SK-N-SH treated with all-trans-retinoic acid at 6 μM for 48 hours (cell line): ENCODE measurements around the gene HOXA2.

Experiments
- ATAC-seq: fragments of 200-7000 bp; cut with Tn5 transposase; 3 replicates; pipeline ENCODE4 v1.9.1; 2020; ENCODE audit warnings: mild to moderate bottlenecking, moderate library complexity
- BACH2 ChIP-seq: fragments of 250-450 bp; sonication (Bioruptor Pico); IDR thresholded peaks from 2 replicates; pipeline ENCODE4 v1.9.0; 2021; ENCODE audit warnings: mild to moderate bottlenecking, borderline replicate concordance
- CSDC2 ChIP-seq: fragments of 250-450 bp; sonication (Bioruptor Pico); IDR thresholded peaks from 2 replicates; pipeline ENCODE4 v1.5.0; 2020; ENCODE audit warnings: mild to moderate bottlenecking, moderate library complexity
- ESRRG ChIP-seq: fragments of 250-450 bp; sonication (Bioruptor Pico); IDR thresholded peaks from 2 replicates; pipeline ENCODE4 v1.6.1; 2021; ENCODE audit warnings: mild to moderate bottlenecking
- GLIS3 ChIP-seq: fragments of 250-450 bp; sonication (Bioruptor Pico); IDR thresholded peaks from 2 replicates; pipeline ENCODE4 v1.5.0; 2020; ENCODE audit warnings: mild to moderate bottlenecking, moderate library complexity
- ISL1 ChIP-seq: fragments of 250-450 bp; sonication (Bioruptor Pico); IDR thresholded peaks from 2 replicates; pipeline ENCODE4 v2.1.2; 2022; ENCODE audit warnings: mild to moderate bottlenecking, moderate library complexity
- OSR1 ChIP-seq: fragments of 250-450 bp; sonication (Bioruptor Pico); IDR thresholded peaks from 2 replicates; pipeline ENCODE4 v1.8.0; 2022; ENCODE audit warnings: moderate library complexity, mild to moderate bottlenecking, inconsistent platforms
- PPARA ChIP-seq: fragments of 250-450 bp; sonication (Bioruptor Pico); IDR thresholded peaks from 2 replicates; pipeline ENCODE4 v1.5.0; 2020; ENCODE audit warnings: mild to moderate bottlenecking, borderline replicate concordance
- RARB ChIP-seq: fragments of 250-450 bp; sonication (Bioruptor Pico); IDR thresholded peaks from 2 replicates; pipeline ENCODE4 v1.8.0; 2021; ENCODE audit warnings: mild to moderate bottlenecking, moderate library complexity
- SNAI2 ChIP-seq: fragments of 250-450 bp; sonication (Bioruptor Pico); IDR thresholded peaks from 2 replicates; pipeline ENCODE4 v1.5.0; 2020; ENCODE audit warnings: mild to moderate bottlenecking, moderate library complexity
- TCF4 ChIP-seq: fragments of 250-450 bp; sonication (Bioruptor Pico); IDR thresholded peaks from 2 replicates; pipeline ENCODE4 v1.8.0; 2021; ENCODE audit warnings: mild to moderate bottlenecking, moderate library complexity, borderline replicate concordance
- TOX ChIP-seq: fragments of 250-450 bp; sonication (Bioruptor Pico); IDR thresholded peaks from 2 replicates; pipeline ENCODE4 v1.8.0; 2021; ENCODE audit warnings: mild to moderate bottlenecking, moderate library complexity, borderline replicate concordance
- ZC3H10 ChIP-seq: fragments of 250-450 bp; sonication (Bioruptor Pico); IDR thresholded peaks from 2 replicates; pipeline ENCODE4 v1.5.1; 2021; ENCODE audit warnings: mild to moderate bottlenecking, moderate library complexity
- ZFP3 ChIP-seq: fragments of 250-450 bp; sonication (Bioruptor Pico); IDR thresholded peaks from 2 replicates; pipeline ENCODE4 v1.5.0; 2020; ENCODE audit warnings: mild to moderate bottlenecking, moderate library complexity
- ZFP30 ChIP-seq: fragments of 450-650 bp; formaldehyde crosslinking; IDR thresholded peaks from 2 replicates; pipeline ENCODE4 v1.5.0; 2022; ENCODE audit warnings: mild to moderate bottlenecking, moderate library complexity
- ZNF565 ChIP-seq: fragments of 450-650 bp; formaldehyde crosslinking; conservative IDR thresholded peaks from 2 replicates; pipeline ENCODE4 v1.5.0; 2020; ENCODE audit warnings: low read depth, mild to moderate bottlenecking, moderate library complexity
- ZNF8 ChIP-seq: fragments of 450-650 bp; formaldehyde crosslinking; IDR thresholded peaks from 2 replicates; pipeline ENCODE4 v1.5.0; 2020; ENCODE audit warnings: mild to moderate bottlenecking, moderate library complexity
- TF ChIP-seq, protein P1 (sequence below): fragments of 250-450 bp; sonication (Bioruptor Pico); IDR thresholded peaks from 2 replicates; pipeline ENCODE4 v1.8.0; 2021; ENCODE audit warnings: low read depth, mild to moderate bottlenecking, moderate library complexity, borderline replicate concordance
- TF ChIP-seq, protein P2 (sequence below): fragments of 250-450 bp; sonication (Bioruptor Pico); IDR thresholded peaks from 2 replicates; pipeline ENCODE4 v1.5.1; 2020; ENCODE audit warnings: low read depth, mild to moderate bottlenecking, moderate library complexity
- TF ChIP-seq, protein P3 (sequence below): fragments of 250-450 bp; sonication (Bioruptor Pico); IDR thresholded peaks from 2 replicates; pipeline ENCODE4 v1.5.0; 2020; ENCODE audit warnings: mild to moderate bottlenecking, moderate library complexity
- TF ChIP-seq, protein P4 (sequence below): fragments of 250-450 bp; sonication (Bioruptor Pico); IDR thresholded peaks from 2 replicates; pipeline ENCODE4 v1.5.1; 2021; ENCODE audit warnings: mild to moderate bottlenecking, moderate library complexity
- TF ChIP-seq, protein P5 (sequence below): fragments of 250-450 bp; sonication (Bioruptor Pico); IDR thresholded peaks from 2 replicates; pipeline ENCODE4 v1.8.0; 2020; ENCODE audit warnings: mild to moderate bottlenecking, moderate library complexity, borderline replicate concordance

The HOXA2 gene

DNA sequence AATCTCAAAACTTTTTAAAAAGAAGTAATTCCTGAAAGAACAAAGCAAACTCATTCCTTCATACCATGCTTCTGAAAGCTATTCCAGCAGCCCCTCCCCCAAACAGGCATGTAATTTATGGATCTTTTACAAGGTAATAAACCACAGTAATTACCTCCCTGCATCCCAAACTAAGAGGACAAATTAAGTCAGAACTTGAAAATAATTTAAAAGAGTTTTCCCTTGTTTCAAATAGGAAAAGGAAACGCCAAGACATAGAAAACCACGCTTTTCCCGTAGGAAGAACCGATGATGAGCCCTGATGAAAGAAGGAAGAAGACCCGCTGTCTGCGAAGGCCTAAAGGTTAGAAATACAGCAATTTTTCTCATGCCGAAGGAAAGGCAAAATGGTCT, 19.2 kb upstream of the HOXA2 start:
- ATAC-seq, result no peak
- TF ChIP-seq ESRRG (CRISPR knock-in tag), result no peak
- TF ChIP-seq, protein P1, sequence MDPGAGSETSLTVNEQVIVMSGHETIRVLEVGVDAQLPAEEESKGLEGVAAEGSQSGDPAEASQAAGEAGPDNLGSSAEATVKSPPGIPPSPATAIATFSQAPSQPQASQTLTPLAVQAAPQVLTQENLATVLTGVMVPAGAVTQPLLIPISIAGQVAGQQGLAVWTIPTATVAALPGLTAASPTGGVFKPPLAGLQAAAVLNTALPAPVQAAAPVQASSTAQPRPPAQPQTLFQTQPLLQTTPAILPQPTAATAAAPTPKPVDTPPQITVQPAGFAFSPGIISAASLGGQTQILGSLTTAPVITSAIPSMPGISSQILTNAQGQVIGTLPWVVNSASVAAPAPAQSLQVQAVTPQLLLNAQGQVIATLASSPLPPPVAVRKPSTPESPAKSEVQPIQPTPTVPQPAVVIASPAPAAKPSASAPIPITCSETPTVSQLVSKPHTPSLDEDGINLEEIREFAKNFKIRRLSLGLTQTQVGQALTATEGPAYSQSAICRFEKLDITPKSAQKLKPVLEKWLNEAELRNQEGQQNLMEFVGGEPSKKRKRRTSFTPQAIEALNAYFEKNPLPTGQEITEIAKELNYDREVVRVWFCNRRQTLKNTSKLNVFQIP, result no peak

DNA sequence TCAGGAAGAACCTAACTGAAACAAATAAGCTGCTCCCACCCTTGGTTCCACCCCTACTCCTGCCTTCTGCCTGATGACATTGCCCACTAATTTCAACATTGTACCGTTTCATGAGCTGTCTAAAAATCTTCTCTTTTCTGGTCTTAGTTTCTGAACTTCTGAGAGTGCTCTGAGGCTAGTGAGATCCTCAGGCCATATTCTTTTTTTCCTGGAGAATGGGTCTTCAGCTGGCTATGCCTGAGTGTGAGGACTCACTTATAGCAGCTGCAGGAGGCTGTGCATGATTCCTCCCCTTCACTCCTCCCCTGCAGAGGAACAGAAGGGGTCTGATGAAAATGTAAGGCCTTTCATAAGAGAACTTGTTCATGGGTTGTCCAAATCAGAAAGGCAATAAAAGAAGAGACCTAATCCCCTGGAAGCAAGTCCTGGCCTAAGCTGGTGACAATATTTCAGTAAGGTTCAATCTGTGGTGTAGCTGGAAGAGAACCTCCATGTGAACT, 17.0 kb upstream of the HOXA2 start:
- TF ChIP-seq OSR1 (CRISPR knock-in tag) (no peak), ZNF565 (CRISPR knock-in tag) (no peak), PPARA (CRISPR knock-in tag) (no peak), TCF4 (no peak), BACH2 (CRISPR knock-in tag) (no peak), ESRRG (CRISPR knock-in tag) (no peak), TOX (CRISPR knock-in tag) (no peak), CSDC2 (CRISPR knock-in tag) (no peak), ZFP3 (CRISPR knock-in tag) (no peak), ZC3H10 (CRISPR knock-in tag) (no peak), ISL1 (CRISPR knock-in tag) (no peak), RARB (CRISPR knock-in tag) (no peak)
- TF ChIP-seq, protein P2, sequence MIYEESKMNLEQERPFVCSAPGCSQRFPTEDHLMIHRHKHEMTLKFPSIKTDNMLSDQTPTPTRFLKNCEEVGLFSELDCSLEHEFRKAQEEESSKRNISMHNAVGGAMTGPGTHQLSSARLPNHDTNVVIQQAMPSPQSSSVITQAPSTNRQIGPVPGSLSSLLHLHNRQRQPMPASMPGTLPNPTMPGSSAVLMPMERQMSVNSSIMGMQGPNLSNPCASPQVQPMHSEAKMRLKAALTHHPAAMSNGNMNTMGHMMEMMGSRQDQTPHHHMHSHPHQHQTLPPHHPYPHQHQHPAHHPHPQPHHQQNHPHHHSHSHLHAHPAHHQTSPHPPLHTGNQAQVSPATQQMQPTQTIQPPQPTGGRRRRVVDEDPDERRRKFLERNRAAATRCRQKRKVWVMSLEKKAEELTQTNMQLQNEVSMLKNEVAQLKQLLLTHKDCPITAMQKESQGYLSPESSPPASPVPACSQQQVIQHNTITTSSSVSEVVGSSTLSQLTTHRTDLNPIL (CRISPR knock-in tag), result no peak
- TF ChIP-seq, all 23 proteins: peak for 0
- ATAC-seq, result no peak

DNA sequence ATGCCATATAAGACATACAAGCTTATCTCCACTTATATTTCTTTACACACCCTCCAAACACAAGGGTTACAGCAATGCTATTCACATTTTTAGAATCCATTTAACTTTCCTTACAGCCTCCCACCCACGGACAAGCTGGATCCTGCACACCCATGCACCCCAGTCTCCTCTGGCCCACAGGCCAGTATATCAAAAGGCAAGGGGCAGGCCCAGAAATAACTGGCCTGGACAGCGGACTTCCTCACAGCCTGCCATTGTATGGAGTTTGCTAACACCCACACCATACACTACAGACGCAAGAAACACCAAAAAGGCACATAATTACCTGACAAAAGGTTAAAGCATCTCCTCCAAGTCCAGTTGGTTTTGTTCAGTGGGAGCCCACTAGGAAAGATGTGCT, 16.1 kb upstream of the HOXA2 start:
- no peak for ATAC-seq
- no peak for TF ChIP-seq ZNF8 (CRISPR knock-in tag)
- TF ChIP-seq, protein P1, result no peak
- no peak for TF ChIP-seq RARB (CRISPR knock-in tag)
- no peak for TF ChIP-seq BACH2 (CRISPR knock-in tag)
- TF ChIP-seq ZNF565 (CRISPR knock-in tag), result no peak
- TF ChIP-seq PPARA (CRISPR knock-in tag), result no peak
- no peak for TF ChIP-seq GLIS3 (CRISPR knock-in tag)
- TF ChIP-seq, protein P3, sequence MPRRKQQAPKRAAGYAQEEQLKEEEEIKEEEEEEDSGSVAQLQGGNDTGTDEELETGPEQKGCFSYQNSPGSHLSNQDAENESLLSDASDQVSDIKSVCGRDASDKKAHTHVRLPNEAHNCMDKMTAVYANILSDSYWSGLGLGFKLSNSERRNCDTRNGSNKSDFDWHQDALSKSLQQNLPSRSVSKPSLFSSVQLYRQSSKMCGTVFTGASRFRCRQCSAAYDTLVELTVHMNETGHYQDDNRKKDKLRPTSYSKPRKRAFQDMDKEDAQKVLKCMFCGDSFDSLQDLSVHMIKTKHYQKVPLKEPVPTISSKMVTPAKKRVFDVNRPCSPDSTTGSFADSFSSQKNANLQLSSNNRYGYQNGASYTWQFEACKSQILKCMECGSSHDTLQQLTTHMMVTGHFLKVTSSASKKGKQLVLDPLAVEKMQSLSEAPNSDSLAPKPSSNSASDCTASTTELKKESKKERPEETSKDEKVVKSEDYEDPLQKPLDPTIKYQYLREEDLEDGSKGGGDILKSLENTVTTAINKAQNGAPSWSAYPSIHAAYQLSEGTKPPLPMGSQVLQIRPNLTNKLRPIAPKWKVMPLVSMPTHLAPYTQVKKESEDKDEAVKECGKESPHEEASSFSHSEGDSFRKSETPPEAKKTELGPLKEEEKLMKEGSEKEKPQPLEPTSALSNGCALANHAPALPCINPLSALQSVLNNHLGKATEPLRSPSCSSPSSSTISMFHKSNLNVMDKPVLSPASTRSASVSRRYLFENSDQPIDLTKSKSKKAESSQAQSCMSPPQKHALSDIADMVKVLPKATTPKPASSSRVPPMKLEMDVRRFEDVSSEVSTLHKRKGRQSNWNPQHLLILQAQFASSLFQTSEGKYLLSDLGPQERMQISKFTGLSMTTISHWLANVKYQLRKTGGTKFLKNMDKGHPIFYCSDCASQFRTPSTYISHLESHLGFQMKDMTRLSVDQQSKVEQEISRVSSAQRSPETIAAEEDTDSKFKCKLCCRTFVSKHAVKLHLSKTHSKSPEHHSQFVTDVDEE (CRISPR knock-in tag), result no peak
- TF ChIP-seq, protein P2 (CRISPR knock-in tag), result no peak
- no peak for TF ChIP-seq ZFP30 (CRISPR knock-in tag)
- TF ChIP-seq, protein P4, sequence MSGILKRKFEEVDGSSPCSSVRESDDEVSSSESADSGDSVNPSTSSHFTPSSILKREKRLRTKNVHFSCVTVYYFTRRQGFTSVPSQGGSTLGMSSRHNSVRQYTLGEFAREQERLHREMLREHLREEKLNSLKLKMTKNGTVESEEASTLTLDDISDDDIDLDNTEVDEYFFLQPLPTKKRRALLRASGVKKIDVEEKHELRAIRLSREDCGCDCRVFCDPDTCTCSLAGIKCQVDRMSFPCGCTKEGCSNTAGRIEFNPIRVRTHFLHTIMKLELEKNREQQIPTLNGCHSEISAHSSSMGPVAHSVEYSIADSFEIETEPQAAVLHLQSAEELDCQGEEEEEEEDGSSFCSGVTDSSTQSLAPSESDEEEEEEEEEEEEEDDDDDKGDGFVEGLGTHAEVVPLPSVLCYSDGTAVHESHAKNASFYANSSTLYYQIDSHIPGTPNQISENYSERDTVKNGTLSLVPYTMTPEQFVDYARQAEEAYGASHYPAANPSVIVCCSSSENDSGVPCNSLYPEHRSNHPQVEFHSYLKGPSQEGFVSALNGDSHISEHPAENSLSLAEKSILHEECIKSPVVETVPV (CRISPR knock-in tag), result no peak
- TF ChIP-seq ZFP3 (CRISPR knock-in tag), result no peak
- no peak for TF ChIP-seq SNAI2 (CRISPR knock-in tag)
- no peak for TF ChIP-seq ESRRG (CRISPR knock-in tag)
- no peak for TF ChIP-seq CSDC2 (CRISPR knock-in tag)
- TF ChIP-seq TOX (CRISPR knock-in tag), result no peak
- TF ChIP-seq, protein P5, sequence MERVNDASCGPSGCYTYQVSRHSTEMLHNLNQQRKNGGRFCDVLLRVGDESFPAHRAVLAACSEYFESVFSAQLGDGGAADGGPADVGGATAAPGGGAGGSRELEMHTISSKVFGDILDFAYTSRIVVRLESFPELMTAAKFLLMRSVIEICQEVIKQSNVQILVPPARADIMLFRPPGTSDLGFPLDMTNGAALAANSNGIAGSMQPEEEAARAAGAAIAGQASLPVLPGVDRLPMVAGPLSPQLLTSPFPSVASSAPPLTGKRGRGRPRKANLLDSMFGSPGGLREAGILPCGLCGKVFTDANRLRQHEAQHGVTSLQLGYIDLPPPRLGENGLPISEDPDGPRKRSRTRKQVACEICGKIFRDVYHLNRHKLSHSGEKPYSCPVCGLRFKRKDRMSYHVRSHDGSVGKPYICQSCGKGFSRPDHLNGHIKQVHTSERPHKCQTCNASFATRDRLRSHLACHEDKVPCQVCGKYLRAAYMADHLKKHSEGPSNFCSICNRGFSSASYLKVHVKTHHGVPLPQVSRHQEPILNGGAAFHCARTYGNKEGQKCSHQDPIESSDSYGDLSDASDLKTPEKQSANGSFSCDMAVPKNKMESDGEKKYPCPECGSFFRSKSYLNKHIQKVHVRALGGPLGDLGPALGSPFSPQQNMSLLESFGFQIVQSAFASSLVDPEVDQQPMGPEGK, result no peak
